Prostate gland (tissue), 2 donors: ENCODE measurements around the gene PACS1.

ENCODE experiments used
- POLR2A ChIP-seq: fragments of 450-650 bp; IDR thresholded peaks from one replicate; pipeline ENCODE4 v1.6.1; 2016; ENCODE audit warnings: antibody characterized with exemption, mild to moderate bottlenecking
- POLR2AphosphoS5 ChIP-seq: sonication (generic); formaldehyde crosslinking; IDR thresholded peaks from one replicate; pipeline ENCODE4 v1.6.1; 2017; ENCODE audit warnings: antibody characterized with exemption
- TF ChIP-seq, protein P1 (sequence below), 4 experiments: fragments of 200-600 bp in 2 of 4; fragments of 450-650 bp in 2 of 4; sonication (generic) in 2 of 4; IDR thresholded peaks; 1 replicate in 3 of 4; 2 replicates in 1 of 4; pipeline ENCODE4 v1.5.1; 2016 to 2019; ENCODE audit warnings: antibody characterized with exemption in 4 of 4, mild to moderate bottlenecking in 2 of 4, moderate library complexity in 2 of 4

DNA sequence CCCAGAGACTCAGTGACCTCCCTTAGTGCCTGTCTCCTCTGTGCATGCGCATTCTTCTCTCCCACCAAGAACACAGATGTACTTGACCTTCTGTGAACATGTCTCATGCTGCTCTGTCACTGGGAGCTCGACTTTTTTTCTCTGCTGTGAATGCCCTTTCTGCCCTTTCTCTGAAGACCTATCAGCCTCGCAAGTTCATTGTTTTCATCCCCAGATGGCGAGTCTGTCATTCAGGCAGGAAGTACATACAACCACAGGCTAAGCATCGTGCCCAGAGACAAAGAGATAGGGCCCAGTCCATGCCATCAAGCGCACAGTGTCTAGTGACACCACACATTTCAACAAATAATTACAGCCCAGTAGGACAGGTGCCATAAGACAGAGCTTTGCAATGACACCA, 148.0 kb downstream of the PACS1 start:
- TF ChIP-seq, protein P1, sequence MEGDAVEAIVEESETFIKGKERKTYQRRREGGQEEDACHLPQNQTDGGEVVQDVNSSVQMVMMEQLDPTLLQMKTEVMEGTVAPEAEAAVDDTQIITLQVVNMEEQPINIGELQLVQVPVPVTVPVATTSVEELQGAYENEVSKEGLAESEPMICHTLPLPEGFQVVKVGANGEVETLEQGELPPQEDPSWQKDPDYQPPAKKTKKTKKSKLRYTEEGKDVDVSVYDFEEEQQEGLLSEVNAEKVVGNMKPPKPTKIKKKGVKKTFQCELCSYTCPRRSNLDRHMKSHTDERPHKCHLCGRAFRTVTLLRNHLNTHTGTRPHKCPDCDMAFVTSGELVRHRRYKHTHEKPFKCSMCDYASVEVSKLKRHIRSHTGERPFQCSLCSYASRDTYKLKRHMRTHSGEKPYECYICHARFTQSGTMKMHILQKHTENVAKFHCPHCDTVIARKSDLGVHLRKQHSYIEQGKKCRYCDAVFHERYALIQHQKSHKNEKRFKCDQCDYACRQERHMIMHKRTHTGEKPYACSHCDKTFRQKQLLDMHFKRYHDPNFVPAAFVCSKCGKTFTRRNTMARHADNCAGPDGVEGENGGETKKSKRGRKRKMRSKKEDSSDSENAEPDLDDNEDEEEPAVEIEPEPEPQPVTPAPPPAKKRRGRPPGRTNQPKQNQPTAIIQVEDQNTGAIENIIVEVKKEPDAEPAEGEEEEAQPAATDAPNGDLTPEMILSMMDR (IDR thresholded peaks at IDR 0.05), result no peak
- TF ChIP-seq POLR2AphosphoS5 (no peak), POLR2A (no peak)
